Measurements from ENCODE around the gene MT1HL1. TPM values are rescaled to one million over a fixed set of nuclear protein-coding genes. Genes with fewer than 3 reads are reported as not detected.

Gene MT1HL1
- total and polyA plus RNA-seq, 2 of the 8 experiments (the other 6 are each of a cell fraction or from before 2014, with no cell fraction given) = not detected

GRCh38 chr1:237043846-237044636 is 39.8 kb upstream of the MT1HL1 start:
- no peak overlapping the region for H4K8ac ChIP-seq (ENCODE audit: extremely low read depth, insufficient read depth, low read length)
- no peak overlapping the region for H2AK5ac ChIP-seq (ENCODE audit: low read depth, low read length)
- no peaks in the 10 kb centered on the region for H3K9me3 ChIP-seq (ENCODE audit: insufficient read depth in 2 of 2, low read depth in 1 of 2, low read length in 1 of 2)
- no peak overlapping the region for H2BK120ac ChIP-seq (replicated peaks; ENCODE audit: low read depth, low read length)
- H2BK15ac ChIP-seq (ENCODE audit: low read length) = no peak overlapping the region
- H2AFZ ChIP-seq (ENCODE audit: low read length) = no peak overlapping the region
- H3K23ac ChIP-seq (ENCODE audit: insufficient read length) = no peak overlapping the region
- WGBS, 2 experiments (ENCODE audit: extremely low coverage in 1 of 2, insufficient coverage in 1 of 2, insufficient read length in 1 of 2, insufficient replicate concordance in 2 of 2, low coverage in 1 of 2, low lambda C conversion rate in 2 of 2, missing lambda C conversion rate in 1 of 2) = 18% methylated on average over 14 of the region's 14 CpGs; no CpG with 5 or more reads in 1 of the 2 experiments
- H4K91ac ChIP-seq (replicated peaks; ENCODE audit: insufficient read length, low read length) = no peak overlapping the region
- POLR2A ChIA-PET (ENCODE audit: partially characterized antibody) = interaction anchor here (0.7 to 1.0 kb wide), 2 partner anchors 12 to 252 kb away, joined by 3 read pairs; no protein-coding TSS in a partner anchor
- H3K27me3 ChIP-seq (replicated peaks in 1 of 4; ENCODE audit: control insufficient read depth in 3 of 4, extremely low read depth in 1 of 4, insufficient read depth in 3 of 4, low read length in 3 of 4) = peaks cover 1 to 36% (median 25%) of the 10 kb centered on the region in 4 experiments
- CTCF ChIA-PET (ENCODE audit: partially characterized antibody) = interaction anchor here (0.9 to 2.3 kb wide), 5 partner anchors 11 to 343 kb away, joined by 3 to 5 read pairs (median 4); no protein-coding TSS in a partner anchor
- H3K4ac ChIP-seq (replicated peaks; ENCODE audit: insufficient read length, low read depth, low read length) = no peak overlapping the region
- peaks cover 0 to 7% of the 10 kb centered on the region in 2 experiments for H4K20me1 ChIP-seq (replicated peaks in 1 of 2; ENCODE audit: control insufficient read depth in 1 of 2, insufficient read depth in 2 of 2, low read length in 2 of 2)
- no peak overlapping the region for H2BK5ac ChIP-seq (ENCODE audit: low read depth, low read length)
- no peak overlapping the region for H3K9ac ChIP-seq (replicated peaks in 1 of 4; ENCODE audit: extremely low read depth in 1 of 4, low read depth in 3 of 4, low read length in 3 of 4)
- H3K36me3 ChIP-seq (ENCODE audit: control insufficient read depth in 2 of 4, insufficient read depth in 4 of 4, low read length in 3 of 4) = no peaks in the 10 kb centered on the region
- H2BK12ac ChIP-seq (ENCODE audit: low read depth, low read length) = no peak overlapping the region
- no peak overlapping the region for H3K14ac ChIP-seq (ENCODE audit: insufficient read length)
- H2BK20ac ChIP-seq (ENCODE audit: low read length) = no peak overlapping the region
- H3K4me1 ChIP-seq (replicated peaks in 1 of 4; ENCODE audit: control insufficient read depth in 3 of 4, insufficient read depth in 4 of 4, low read length in 3 of 4) = peaks cover 7 to 29% (median 11%) of the 10 kb centered on the region in 4 experiments; a peak in 6 of 7 replicates
- H3K79me2 ChIP-seq (ENCODE audit: control insufficient read depth in 1 of 2, insufficient read depth in 2 of 2, low read length in 2 of 2) = peaks cover 3 to 39% of the 10 kb centered on the region in 2 experiments; a peak in 3 of 4 replicates
- peaks cover 18% of the 10 kb centered on the region for H3K23me2 ChIP-seq (ENCODE audit: low read depth, low read length)
- no peak for TF ChIP-seq MAX (IDR thresholded peaks at IDR 0.05)
- peak; percentile 29 for TF ChIP-seq ASH2L (IDR thresholded peaks at IDR 0.05; ENCODE audit: low read length)
- TF ChIP-seq, protein P1, sequence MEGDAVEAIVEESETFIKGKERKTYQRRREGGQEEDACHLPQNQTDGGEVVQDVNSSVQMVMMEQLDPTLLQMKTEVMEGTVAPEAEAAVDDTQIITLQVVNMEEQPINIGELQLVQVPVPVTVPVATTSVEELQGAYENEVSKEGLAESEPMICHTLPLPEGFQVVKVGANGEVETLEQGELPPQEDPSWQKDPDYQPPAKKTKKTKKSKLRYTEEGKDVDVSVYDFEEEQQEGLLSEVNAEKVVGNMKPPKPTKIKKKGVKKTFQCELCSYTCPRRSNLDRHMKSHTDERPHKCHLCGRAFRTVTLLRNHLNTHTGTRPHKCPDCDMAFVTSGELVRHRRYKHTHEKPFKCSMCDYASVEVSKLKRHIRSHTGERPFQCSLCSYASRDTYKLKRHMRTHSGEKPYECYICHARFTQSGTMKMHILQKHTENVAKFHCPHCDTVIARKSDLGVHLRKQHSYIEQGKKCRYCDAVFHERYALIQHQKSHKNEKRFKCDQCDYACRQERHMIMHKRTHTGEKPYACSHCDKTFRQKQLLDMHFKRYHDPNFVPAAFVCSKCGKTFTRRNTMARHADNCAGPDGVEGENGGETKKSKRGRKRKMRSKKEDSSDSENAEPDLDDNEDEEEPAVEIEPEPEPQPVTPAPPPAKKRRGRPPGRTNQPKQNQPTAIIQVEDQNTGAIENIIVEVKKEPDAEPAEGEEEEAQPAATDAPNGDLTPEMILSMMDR (IDR thresholded peaks at IDR 0.05; ENCODE audit: control extremely low read depth in 1 of 3, insufficient read depth in 1 of 3, low read depth in 1 of 3, low read length in 3 of 3) = no peak
- no peak for TF ChIP-seq KDM5A (IDR thresholded peaks at IDR 0.05; ENCODE audit: low read length)
- no peak overlapping the region for H3K56ac ChIP-seq (replicated peaks; ENCODE audit: insufficient read length, low read depth, low read length)
- DNase-seq (ENCODE audit: low read depth in 1 of 2, low spot score in 2 of 2) = no peak
- H4K5ac ChIP-seq (ENCODE audit: insufficient read length, low read depth, low read length) = no peak overlapping the region
- H3K4me2 ChIP-seq (ENCODE audit: insufficient read depth in 1 of 2, low read depth in 2 of 2, low read length in 2 of 2) = peak overlapping the region; percentile 100
- H3K79me1 ChIP-seq (ENCODE audit: low read depth, low read length) = peaks cover 7% of the 10 kb centered on the region
- no peak overlapping the region for H3K27ac ChIP-seq (ENCODE audit: low read depth, low read length)
- peak overlapping the region; percentile 27 to 74 (median 54); a peak in 6 of 8 replicates for H3K4me3 ChIP-seq (ENCODE audit: extremely low read depth in 1 of 4, insufficient read depth in 2 of 4, low read depth in 3 of 4, low read length in 4 of 4)
- FAIRE-seq = no peak
- no peak overlapping the region; the same call in 1 of the 2 replicates for H3K18ac ChIP-seq (ENCODE audit: extremely low read depth, low read length)
